HG02840 (cell line): Measurements from ENCODE around the gene HS6ST2.
"Not testable (repeated sequence)": the region's sequence is repeated elsewhere in the genome, so short reads cannot be mapped to it uniquely, and the experiment has no call there.

Experiments
- ATAC-seq: cut with Tn5 transposase; IDR thresholded peaks from one replicate; pipeline ENCODE4 v1.9.1; 2021; ENCODE audit warnings: mild to moderate bottlenecking, moderate library complexity, moderate number of reproducible peaks; ENCODE audit not compliant: unreplicated experiment, low FRiP score

The HS6ST2 gene

GRCh38 chrX:132945055-132945599 lies 13.3 kb downstream of the HS6ST2 start:
- not testable (repeated sequence) for ATAC-seq

DNA sequence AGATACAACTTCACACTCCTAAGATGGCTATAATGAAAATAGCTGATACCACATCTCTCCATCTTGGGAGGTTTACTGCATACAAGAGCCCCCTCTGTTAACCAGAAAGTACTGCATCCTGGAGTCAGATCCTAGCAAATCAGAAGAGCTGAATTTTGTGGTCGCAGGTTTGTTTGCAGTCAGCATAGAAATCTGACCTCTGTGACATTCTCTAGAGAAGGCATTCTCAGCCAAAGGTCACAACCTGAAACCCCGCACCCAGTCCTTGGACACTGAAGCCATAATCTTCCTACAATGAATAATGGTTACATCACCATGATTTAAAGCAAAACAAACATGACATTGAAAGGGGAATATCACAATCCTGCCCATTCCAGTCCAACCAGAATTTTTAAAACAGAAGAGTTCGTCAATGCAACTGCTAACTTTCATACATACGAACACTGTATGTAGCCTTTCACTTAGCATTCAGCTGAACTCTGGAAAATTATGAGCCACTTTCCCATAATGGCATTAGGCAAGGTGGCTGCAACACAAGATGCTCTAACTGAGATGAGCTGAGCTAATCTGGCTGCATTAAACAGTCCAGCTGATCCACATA lies 17.6 kb downstream of the HS6ST2 start:
- no peak for ATAC-seq

DNA sequence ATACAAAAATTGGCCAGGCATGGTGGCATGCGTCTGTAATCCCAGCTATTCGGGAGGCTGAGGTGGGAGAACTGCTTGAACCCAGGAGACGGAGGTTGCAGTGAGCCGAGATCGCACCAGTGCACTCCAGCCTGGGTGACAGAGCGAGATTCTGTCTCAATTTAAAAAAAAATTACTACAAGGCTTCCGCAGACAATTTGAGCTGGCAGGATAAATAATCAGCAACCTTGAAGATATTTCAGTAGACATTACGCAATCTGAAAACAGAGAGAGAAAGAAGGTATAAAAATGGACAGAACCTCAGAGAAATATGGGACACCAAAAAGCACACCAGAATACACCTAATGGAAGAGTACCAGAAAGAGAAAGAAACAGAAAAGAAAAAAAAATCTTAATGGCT lies 25.3 kb downstream of the HS6ST2 start:
- ATAC-seq = no peak

DNA sequence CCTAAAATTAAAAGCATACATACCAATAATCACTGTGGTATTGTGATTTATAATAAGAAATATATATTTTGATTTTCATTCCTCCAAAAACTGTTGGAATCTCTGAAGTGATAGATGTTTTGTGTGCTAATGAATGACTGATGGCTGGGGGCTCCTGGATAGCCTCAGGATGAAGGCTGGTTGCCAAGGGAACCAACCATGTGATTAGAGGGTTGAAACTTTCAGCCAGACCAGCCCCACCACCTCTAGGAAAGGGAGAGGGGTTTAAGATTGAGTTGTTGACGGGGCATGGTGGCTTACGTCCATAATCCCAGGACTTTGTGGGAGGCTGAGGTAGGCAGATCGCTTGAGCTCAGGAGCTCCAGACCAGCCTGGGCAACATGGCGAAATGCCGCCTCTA lies 34.0 kb downstream of the HS6ST2 start:
- ATAC-seq = no peak

- ATAC-seq = no peak
These were observed 39.9 kb downstream of the HS6ST2 start for GRCh38 chrX:132918523-132918922.

DNA sequence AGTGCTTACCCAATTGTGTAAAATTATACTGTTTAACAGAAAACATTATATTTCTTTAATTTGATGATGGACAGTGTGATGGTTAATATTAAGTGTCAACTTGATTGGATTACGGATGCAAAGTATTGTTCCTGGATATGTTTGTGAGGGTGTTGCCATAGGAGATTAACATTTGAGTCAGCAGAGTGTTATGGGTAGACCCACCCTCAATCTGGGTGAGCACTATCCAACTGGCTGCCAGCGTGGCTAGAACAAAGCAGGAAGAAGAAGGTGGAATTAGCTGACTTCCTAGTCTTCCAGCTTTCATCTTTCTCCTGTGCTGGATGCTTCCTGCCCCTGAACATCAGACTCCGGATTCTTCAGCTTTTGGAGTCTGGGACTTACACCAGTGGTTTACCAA lies 42.1 kb downstream of the HS6ST2 start:
- ATAC-seq = no peak

DNA sequence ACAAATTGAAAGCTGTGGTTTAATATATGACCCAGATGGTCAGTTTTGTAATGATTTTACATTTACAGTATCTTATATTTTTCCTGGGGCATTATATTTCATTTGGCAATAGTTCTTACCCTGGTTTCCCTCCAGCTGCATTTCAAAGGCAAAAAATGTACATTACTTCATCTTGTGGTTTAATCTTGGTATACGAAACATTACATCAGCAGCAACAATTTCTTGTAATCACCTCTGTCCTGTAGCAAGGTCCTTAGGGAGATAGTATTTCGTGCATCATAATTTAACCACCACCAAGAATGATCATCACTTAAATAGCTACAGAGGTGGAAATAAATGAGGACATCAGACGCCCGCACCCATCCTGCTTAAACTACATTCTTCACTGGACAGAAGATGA lies 48.8 kb downstream of the HS6ST2 start:
- no peak for ATAC-seq

DNA sequence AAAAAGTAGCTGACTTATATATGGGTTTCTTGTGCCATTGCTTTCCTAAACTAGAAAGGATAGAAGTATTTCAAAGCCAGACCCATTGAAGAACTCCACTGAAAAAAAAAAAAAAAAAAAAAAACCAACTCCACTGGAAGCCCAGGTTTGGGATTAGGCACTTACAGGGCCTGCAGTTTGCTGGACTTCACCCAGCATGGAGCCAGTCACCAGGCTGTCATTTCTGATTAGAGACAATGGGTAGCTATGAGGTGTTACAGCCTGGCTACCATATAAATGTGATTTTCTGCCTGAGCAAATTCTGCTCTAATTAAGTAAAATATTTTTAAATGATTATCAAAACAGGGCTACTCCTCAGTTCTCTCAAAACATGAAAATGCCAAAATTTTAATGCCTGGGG lies 49.5 kb downstream of the HS6ST2 start:
- no peak for ATAC-seq

- ATAC-seq = no peak
These were observed 57.7 kb downstream of the HS6ST2 start for GRCh38 chrX:132900633-132901293.

GRCh38 chrX:132887569-132887968 lies 70.9 kb downstream of the HS6ST2 start:
- ATAC-seq = no peak

- no peak for ATAC-seq
These were observed 75.0 kb downstream of the HS6ST2 start for GRCh38 chrX:132883358-132883915.

DNA sequence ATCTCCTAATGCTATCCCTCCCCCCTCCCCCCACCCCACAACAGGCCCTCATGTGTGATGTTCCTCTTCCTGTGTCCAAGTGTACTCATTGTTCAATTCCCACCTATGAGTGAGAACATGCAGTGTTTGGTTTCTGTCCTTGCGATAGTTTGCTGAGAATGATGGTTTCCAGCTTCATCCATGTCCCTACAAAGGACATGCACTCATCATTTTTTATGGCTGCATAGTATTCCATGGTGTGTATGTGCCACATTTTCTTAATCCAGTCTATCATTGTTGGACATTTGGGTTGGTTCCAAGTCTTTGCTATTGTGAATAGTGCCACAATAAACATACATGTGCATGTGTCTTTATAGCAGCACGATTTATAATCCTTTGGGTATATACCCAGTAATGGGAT lies 77.7 kb downstream of the HS6ST2 start:
- ATAC-seq = not testable (repeated sequence)

DNA sequence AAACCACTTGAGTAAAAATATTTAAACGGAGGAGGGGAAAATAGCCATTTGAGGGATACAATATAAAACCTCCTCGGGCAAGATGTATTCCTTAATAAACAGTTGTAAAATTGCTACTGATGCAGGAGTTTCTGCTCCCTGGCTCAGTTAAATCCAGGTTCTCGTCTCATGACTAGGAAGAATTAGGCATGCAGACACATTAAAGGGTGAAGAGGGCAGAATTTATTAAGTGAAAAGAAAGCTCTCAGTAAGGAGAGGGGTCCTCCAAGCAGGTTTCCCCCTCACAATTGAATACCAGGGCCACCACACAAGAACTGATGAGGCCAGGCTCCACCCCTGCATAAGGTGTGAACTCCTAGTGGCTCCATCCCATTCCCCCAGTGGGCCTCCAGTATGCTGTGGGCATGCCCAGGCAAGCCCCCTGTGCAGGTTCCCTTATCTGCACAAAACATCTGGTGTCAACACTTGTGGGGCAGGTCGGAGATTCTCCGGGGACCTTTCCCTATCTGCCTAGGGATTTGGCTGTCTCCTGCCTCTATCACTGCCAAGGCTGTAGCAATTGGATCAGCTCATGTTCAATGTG lies 80.4 kb downstream of the HS6ST2 start:
- no peak for ATAC-seq

GRCh38 chrX:132876523-132877338 lies 81.7 kb downstream of the HS6ST2 start:
- ATAC-seq = no peak

DNA sequence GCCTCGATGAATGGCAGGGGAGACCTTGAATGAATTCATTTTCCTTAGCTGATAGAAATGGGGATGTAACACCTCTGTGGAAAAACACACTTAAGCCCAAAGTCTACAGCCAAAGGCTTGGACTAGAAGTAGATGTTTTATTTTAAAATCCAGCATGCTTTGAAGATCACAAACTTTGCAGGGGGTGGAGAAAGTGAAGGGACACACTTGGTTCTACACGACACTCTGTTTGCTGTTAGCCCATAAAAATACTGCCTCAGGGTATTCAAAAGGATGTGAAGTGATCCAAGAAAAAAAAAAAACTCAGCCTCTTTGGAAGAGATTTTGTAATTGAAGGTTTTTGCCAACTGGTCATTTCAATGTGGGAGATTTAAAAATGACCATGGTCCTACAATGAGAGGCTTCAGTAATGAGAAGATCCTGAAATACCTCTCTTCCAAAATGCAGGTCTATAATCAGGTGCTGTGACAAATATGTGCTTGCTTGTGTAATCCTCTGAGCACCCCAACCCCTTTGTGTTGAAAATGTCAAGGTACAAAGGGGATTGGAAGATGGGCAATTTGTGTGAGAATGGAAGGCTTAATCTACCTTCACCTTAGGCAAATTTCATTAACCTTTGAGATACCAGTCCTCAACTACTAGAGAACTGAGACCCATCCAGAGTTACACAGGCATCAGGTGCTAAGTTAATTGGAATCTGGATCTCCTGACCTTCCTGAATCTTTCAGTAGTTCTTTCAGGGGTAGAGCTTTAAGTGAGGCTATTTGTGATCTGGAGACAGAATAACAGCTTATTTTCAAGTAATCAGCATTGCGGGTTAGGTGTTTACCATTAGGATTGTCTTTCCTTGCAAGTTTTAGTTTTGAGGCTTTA lies 82.5 kb downstream of the HS6ST2 start:
- no peak for ATAC-seq

- no peak for ATAC-seq
These were observed 95.9 kb downstream of the HS6ST2 start for GRCh38 chrX:132862562-132862961.

DNA sequence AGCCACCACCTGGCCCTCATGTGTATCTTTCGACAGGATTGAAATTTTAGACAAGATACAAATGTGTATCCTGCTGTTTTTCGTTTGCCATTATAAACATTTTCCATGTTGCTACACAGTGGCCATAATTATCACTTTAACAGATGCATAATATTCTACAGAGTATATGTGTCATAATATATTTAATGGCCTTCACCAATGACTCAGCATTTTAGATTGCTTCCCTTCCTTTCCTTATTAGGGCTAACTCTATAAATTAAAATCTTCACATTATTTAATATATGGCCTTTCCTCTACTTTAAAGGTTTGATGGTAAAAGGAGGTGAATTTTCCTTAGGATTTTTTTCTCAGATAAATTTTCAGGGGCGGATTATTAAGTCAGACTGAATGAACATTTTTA lies 97.4 kb downstream of the HS6ST2 start:
- no peak for ATAC-seq

DNA sequence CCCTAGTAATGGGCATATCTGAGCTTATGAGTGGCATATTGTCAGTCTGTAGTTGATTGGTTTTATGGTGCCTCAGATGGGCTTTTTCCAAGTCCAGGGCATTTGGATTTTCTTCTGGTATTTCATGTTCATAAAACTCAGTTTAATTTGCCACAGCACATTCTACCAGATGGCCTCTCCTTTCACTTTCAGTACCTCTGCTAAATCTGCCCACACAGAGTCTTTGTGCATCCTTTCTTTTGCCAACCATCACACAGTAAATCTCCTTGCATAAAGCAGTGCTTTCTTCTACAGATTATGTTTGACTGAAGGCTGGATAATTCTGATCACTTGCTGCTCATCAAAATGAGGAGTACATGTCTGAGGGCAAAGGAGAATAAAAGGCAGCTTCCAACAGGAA lies 98.2 kb downstream of the HS6ST2 start:
- ATAC-seq = no peak

GRCh38 chrX:132858018-132858417 lies 100.4 kb downstream of the HS6ST2 start:
- ATAC-seq = no peak
